HCT116 (cell line): Measurements from ENCODE around the gene TIPIN. TPM values are rescaled to one million over a fixed set of nuclear protein-coding genes. Genes with fewer than 3 reads are reported as not detected.
A peak's percentile ranks its signal among the peaks of the same experiment; 100 is the strongest.

ENCODE experiments used
- ATAC-seq: fragments of 200-7000 bp; cut with Tn5 transposase; 2 replicates; pipeline ENCODE4 v1.9.1; 2020; ENCODE audit warnings: mild to moderate bottlenecking, moderate library complexity
- BruUV-seq: library from RNA; stranded (reverse); fragments of 400-500 nt; replicated peaks from 2 replicates; lab custom pipeline; 2021; lab: Mats Ljungman, UMichigan
- CTCF ChIA-PET: fragments of 300-600 bp; sonication (Branson Sonifier 250); formaldehyde crosslinking; loops from one replicate; lab custom pipeline; 2021; ENCODE audit warnings: antibody characterized with exemption; lab: Charles Lee
- POLR2A ChIA-PET: fragments of 300-600, 350-600 bp; sonication (Branson Sonifier 250); formaldehyde crosslinking; loops from one replicate; lab custom pipeline; 2021; ENCODE audit warnings: antibody characterized with exemption; lab: Charles Lee
- RAD21 ChIA-PET, 2 experiments: fragments of 300-600 bp; sonication (Branson Sonifier 250); formaldehyde crosslinking; loops; one replicate each; lab custom pipeline; 2023; ENCODE audit warnings: low total read pairs in 2 of 2; ENCODE audit not compliant: uncharacterized antibody in 2 of 2, unreplicated experiment in 2 of 2, low non-redundant PET in 1 of 2; lab: Charles Lee
- DNase-seq: peaks from one replicate; pipeline ENCODE4 v3.0.0-alpha.2; 2010; ENCODE audit warnings: low read depth, low spot score
- H2AFZ ChIP-seq: fragments of 200-600 bp; shearing (Covaris generic), sonication (generic); 2 replicates; pipeline ENCODE4 v1.6.1; 2017; ENCODE audit warnings: low read depth, mixed run types, mixed read lengths, antibody characterized with exemption, low read length; ENCODE audit not compliant: poor library complexity, severe bottlenecking
- H3K27ac ChIP-seq: 2 replicates; pipeline ENCODE4 v1.5.1; 2012; ENCODE audit warnings: low read depth, low read length
- H3K27me3 ChIP-seq: fragments of 200-600 bp; sonication (generic); 2 replicates; pipeline ENCODE4 v1.6.1; 2016; ENCODE audit warnings: mixed run types, low read length, mixed read lengths; ENCODE audit not compliant: insufficient read depth
- H3K36me3 ChIP-seq, 2 experiments: fragments of 200-500 bp in 1 of 2; fragments of 200-600 bp in 1 of 2; sonication (Bioruptor generic) in 1 of 2; sonication (generic) in 1 of 2; 2 replicates each; pipeline versions ENCODE4 v1.5.1 to v1.6.1; 2014 to 2016; ENCODE audit warnings: low read length in 2 of 2, inconsistent platforms in 1 of 2, mixed read lengths in 1 of 2, mixed run types in 1 of 2; ENCODE audit not compliant: insufficient read depth in 2 of 2, control insufficient read depth in 1 of 2
- H3K4me1 ChIP-seq, 2 experiments: fragments of 200-600 bp in 1 of 2; sonication (generic) in 1 of 2; 2 replicates each; pipeline versions ENCODE4 v1.5.1 to v1.6.1; 2012 to 2017; ENCODE audit warnings: low read length in 2 of 2, inconsistent platforms in 1 of 2, mild to moderate bottlenecking in 1 of 2, mixed read lengths in 1 of 2, mixed run types in 1 of 2, moderate library complexity in 1 of 2; ENCODE audit not compliant: insufficient read depth in 2 of 2, control insufficient read depth in 1 of 2
- H3K4me2 ChIP-seq: fragments of 200-600 bp; sonication (generic); 2 replicates; pipeline ENCODE4 v1.6.1; 2017; ENCODE audit warnings: mixed run types, low read length, mixed read lengths
- H3K4me3 ChIP-seq, 2 experiments: fragments of 200-600 bp in 1 of 2; sonication (generic) in 1 of 2; replicated peaks in 1 of 2; 2 replicates each; pipeline ENCODE4 v1.5.1; 2011 to 2016; ENCODE audit warnings: low read length in 2 of 2, control low read depth in 1 of 2, low read depth in 1 of 2, mild to moderate bottlenecking in 1 of 2, mixed read lengths in 1 of 2, mixed run types in 1 of 2
- H3K79me2 ChIP-seq: fragments of 200-600 bp; sonication (generic); 2 replicates; pipeline ENCODE4 v1.6.1; 2017; ENCODE audit warnings: mild to moderate bottlenecking, mixed run types, low read length, moderate library complexity, mixed read lengths; ENCODE audit not compliant: insufficient read depth
- H3K9ac ChIP-seq: fragments of 200-600 bp; sonication (generic); 2 replicates; pipeline ENCODE4 v1.6.1; 2016; ENCODE audit warnings: low read length, mixed read lengths
- H3K9me2 ChIP-seq: fragments of 200-600 bp; sonication (generic), shearing (Covaris generic); 2 replicates; pipeline ENCODE4 v1.6.1; 2017; ENCODE audit warnings: mixed run types, mild to moderate bottlenecking, moderate library complexity; ENCODE audit not compliant: insufficient read depth
- H3K9me3 ChIP-seq, 2 experiments: fragments of 200-500 bp in 1 of 2; fragments of 200-600 bp in 1 of 2; sonication (Bioruptor generic) in 1 of 2; sonication (generic) in 1 of 2; 2 replicates each; pipeline ENCODE4 v1.6.1; 2014 to 2017; ENCODE audit warnings: low read length in 2 of 2, mixed read lengths in 2 of 2, inconsistent platforms in 1 of 2, low read depth in 1 of 2, mild to moderate bottlenecking in 1 of 2, mixed run types in 1 of 2, moderate library complexity in 1 of 2; ENCODE audit not compliant: control insufficient read depth in 1 of 2, insufficient read depth in 1 of 2
- H4K20me1 ChIP-seq: fragments of 200-600 bp; sonication (generic), shearing (Covaris generic); 2 replicates; pipeline ENCODE4 v1.6.1; 2017; ENCODE audit warnings: mixed run types, mild to moderate bottlenecking, moderate library complexity; ENCODE audit not compliant: insufficient read depth
- EGR1 ChIP-seq: IDR thresholded peaks from 2 replicates; pipeline ENCODE4 v1.6.1; 2012; ENCODE audit warnings: low read depth
- FOSL1 ChIP-seq: IDR thresholded peaks from 2 replicates; pipeline ENCODE4 v1.6.1; 2012; ENCODE audit warnings: low read depth
- JUND ChIP-seq: IDR thresholded peaks from 2 replicates; pipeline ENCODE4 v1.6.1; 2012
- REST ChIP-seq: IDR thresholded peaks from 2 replicates; pipeline ENCODE4 v1.6.1; 2012; ENCODE audit warnings: low read depth
- SRF ChIP-seq: IDR thresholded peaks from 2 replicates; pipeline ENCODE4 v1.6.1; 2012; ENCODE audit warnings: low read depth
- ZFX ChIP-seq: fragments of 450-650 bp; IDR thresholded peaks from 2 replicates; pipeline ENCODE4 v1.6.1; 2017
- intact Hi-C: fragments of 100-400 bp; cut with micrococcal nuclease; formaldehyde crosslinking; loops from 2 replicates; pipeline ENCODE4 v1.10.0; 2022
- total RNA-seq: library from RNA; stranded (reverse); gene quantifications from one replicate; pipeline ENCODE4 v1.2.1, GENCODE V29; 2021; ENCODE audit not compliant: unreplicated experiment
- TF ChIP-seq, protein P1 (sequence below), 3 experiments: fragments of 200-600 bp in 1 of 3; sonication (generic) in 1 of 3; IDR thresholded peaks in 2 of 3; conservative IDR thresholded peaks in 1 of 3; 2 replicates each; pipeline ENCODE4 v1.5.1; 2012 to 2017; ENCODE audit warnings: low read depth in 2 of 3, low read length in 2 of 3, antibody characterized with exemption in 1 of 3, borderline replicate concordance in 1 of 3, control low read depth in 1 of 3, mild to moderate bottlenecking in 1 of 3, mixed read lengths in 1 of 3, mixed run types in 1 of 3, moderate library complexity in 1 of 3; ENCODE audit not compliant: insufficient read depth in 1 of 3
- TF ChIP-seq, protein P2 (sequence below): IDR thresholded peaks from 2 replicates; pipeline ENCODE4 v1.6.1; 2012

Gene TIPIN
- total RNA-seq, 1 experiment from 2014 or later = 28.1 TPM

- H3K9me2 ChIP-seq = no peaks in the 10 kb centered on the region
- peaks cover 4 to 28% of the 10 kb centered on the region in 2 experiments; a peak in 3 of 4 replicates for H3K4me1 ChIP-seq
- no peak overlapping the region for H2AFZ ChIP-seq
- H3K4me2 ChIP-seq = peak overlapping the region; percentile 66
- peaks cover 52% of the 10 kb centered on the region for H3K79me2 ChIP-seq
- ATAC-seq (peak; percentile 46), DNase-seq (no peak)
- H3K9ac ChIP-seq = peak overlapping the region; percentile 80
- 0 out of 4 replicates have a peak, but pooled peaks cover 0 to 2% of the 10 kb centered on the region in 2 experiments for H3K36me3 ChIP-seq
- H3K27me3 ChIP-seq = no peaks in the 10 kb centered on the region
- intact Hi-C loops = no loop called here
- TSS peak; percentile 42 for BruUV-seq
- ChIA-PET POLR2A (interaction anchor here (0.6 to 2.7 kb wide), 7 partner anchors 9 to 541 kb away, joined by 3 to 12 read pairs (median 4); partner anchors contain the start of genes SNAPC5 and TIPIN), CTCF (interaction anchor here (1.7 to 3.7 kb wide), 3 partner anchors 16 to 110 kb away, joined by 5 to 27 read pairs (median 5); partner anchors contain the start of gene SNAPC5), RAD21 (no interaction called here)
- peak overlapping the region; percentile 64 to 86 for H3K4me3 ChIP-seq
- H3K27ac ChIP-seq = peak overlapping the region; percentile 79
- TF ChIP-seq REST = no peak
- TF ChIP-seq JUND = no peak; the same call in 1 of the 2 replicates
- TF ChIP-seq, protein P1, sequence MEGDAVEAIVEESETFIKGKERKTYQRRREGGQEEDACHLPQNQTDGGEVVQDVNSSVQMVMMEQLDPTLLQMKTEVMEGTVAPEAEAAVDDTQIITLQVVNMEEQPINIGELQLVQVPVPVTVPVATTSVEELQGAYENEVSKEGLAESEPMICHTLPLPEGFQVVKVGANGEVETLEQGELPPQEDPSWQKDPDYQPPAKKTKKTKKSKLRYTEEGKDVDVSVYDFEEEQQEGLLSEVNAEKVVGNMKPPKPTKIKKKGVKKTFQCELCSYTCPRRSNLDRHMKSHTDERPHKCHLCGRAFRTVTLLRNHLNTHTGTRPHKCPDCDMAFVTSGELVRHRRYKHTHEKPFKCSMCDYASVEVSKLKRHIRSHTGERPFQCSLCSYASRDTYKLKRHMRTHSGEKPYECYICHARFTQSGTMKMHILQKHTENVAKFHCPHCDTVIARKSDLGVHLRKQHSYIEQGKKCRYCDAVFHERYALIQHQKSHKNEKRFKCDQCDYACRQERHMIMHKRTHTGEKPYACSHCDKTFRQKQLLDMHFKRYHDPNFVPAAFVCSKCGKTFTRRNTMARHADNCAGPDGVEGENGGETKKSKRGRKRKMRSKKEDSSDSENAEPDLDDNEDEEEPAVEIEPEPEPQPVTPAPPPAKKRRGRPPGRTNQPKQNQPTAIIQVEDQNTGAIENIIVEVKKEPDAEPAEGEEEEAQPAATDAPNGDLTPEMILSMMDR (IDR thresholded peaks at IDR 0.05 in 2 of 3, conservative IDR thresholded peaks at IDR 0.05 in 1 of 3; ENCODE audit: borderline replicate concordance in 1 of 3, insufficient read depth in 1 of 3, low read depth in 2 of 3, low read length in 2 of 3) = peak in 2 of 3 experiments; percentile 43 to 48; a peak in 4 of 6 replicates
- peak; percentile 18; the same call in 1 of the 2 replicates for TF ChIP-seq ZFX
- TF ChIP-seq FOSL1 = peak; percentile 28; the same call in 1 of the 2 replicates
- TF ChIP-seq SRF = no peak
- TF ChIP-seq, protein P2, sequence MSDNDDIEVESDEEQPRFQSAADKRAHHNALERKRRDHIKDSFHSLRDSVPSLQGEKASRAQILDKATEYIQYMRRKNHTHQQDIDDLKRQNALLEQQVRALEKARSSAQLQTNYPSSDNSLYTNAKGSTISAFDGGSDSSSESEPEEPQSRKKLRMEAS = peak; percentile 18; the same call in 1 of the 2 replicates
- peak; percentile 58 for TF ChIP-seq EGR1
- peaks cover 5% of the 10 kb centered on the region; the same call in 1 of the 2 replicates for H4K20me1 ChIP-seq
- H3K9me3 ChIP-seq = no peaks in the 10 kb centered on the region
Measured at GRCh38 chr15:66387163-66388042, 30.9 kb upstream of the TIPIN start.
